Transverse colon (tissue), 4 donors: ENCODE results near the gene TMC6. TPM values are rescaled to one million over a fixed set of nuclear protein-coding genes. Genes with fewer than 3 reads are reported as not detected.

ENCODE experiments used
- DNase-seq: peaks from one replicate; pipeline ENCODE4 v3.0.0-alpha.2; 2019
- H3K27ac ChIP-seq, 4 donors: fragments of 200-600 bp; sonication (generic); 2 replicates each; pipeline ENCODE4 v1.5.1; 2016 to 2018; ENCODE audit warnings: inconsistent platforms in 4 of 4
- H3K27me3 ChIP-seq: fragments of 200-600 bp; sonication (generic); 2 replicates; pipeline ENCODE4 v1.5.1; 2017; ENCODE audit warnings: inconsistent platforms
- H3K36me3 ChIP-seq, 4 donors: fragments of 200-600 bp; sonication (generic); 2 replicates each; pipeline ENCODE4 v1.5.1; 2017 to 2019; ENCODE audit warnings: inconsistent platforms in 4 of 4
- H3K4me1 ChIP-seq, 4 donors: fragments of 200-600 bp; sonication (generic); 2 replicates each; pipeline ENCODE4 v1.5.1; 2017 to 2020; ENCODE audit warnings: inconsistent platforms in 4 of 4
- H3K4me3 ChIP-seq, 4 donors: fragments of 200-600 bp; sonication (generic); 1 replicate in 1 of 4; 2 replicates in 3 of 4; pipeline versions ENCODE4 v1.5.1 to v1.6.1; 2017 to 2019; ENCODE audit warnings: inconsistent platforms in 4 of 4
- H3K9me3 ChIP-seq, 2 donors: fragments of 200-600 bp; sonication (generic); 2 replicates each; pipeline ENCODE4 v1.5.1; 2017 to 2019; ENCODE audit warnings: inconsistent platforms in 2 of 2
- EP300 ChIP-seq: sonication (generic); formaldehyde crosslinking; IDR thresholded peaks from one replicate; pipeline ENCODE4 v1.6.1; 2017; ENCODE audit warnings: antibody characterized with exemption, low read depth
- POLR2A ChIP-seq: fragments of 450-650 bp; IDR thresholded peaks from one replicate; pipeline ENCODE4 v1.6.1; 2016; ENCODE audit warnings: antibody characterized with exemption, mild to moderate bottlenecking, moderate library complexity
- POLR2AphosphoS5 ChIP-seq, 3 donors: sonication (generic); formaldehyde crosslinking; IDR thresholded peaks; one replicate each; pipeline ENCODE4 v1.6.1; 2016; ENCODE audit warnings: antibody characterized with exemption in 3 of 3
- WGBS, 2 donors: methylation state at CpG; one replicate each; pipeline ENCODE4 v1.1.5; 2018; ENCODE audit warnings: low coverage in 1 of 2; 5-methylcytosine and 5-hydroxymethylcytosine counted together
- in situ Hi-C, 4 donors: fragments of 200-750 bp; cut with MboI; loops; one replicate each; pipeline versions ENCODE4 v1.15.0 to v1.15.1; 2017; ENCODE audit warnings: low sequenced_read_pairs in 3 of 4, low pct_ligation_motif_present in 1 of 4, low pct_unique_long_range_greater_than_20kb in 1 of 4
- intact Hi-C: fragments of 100-400 bp; cut with DNase I; formaldehyde crosslinking; loops from one replicate; pipeline ENCODE4 v1.15.1; 2023; ENCODE audit warnings: low total_unique reads
- total RNA-seq, 4 donors: library from RNA; depleted of rRNA; stranded (reverse); fragments of >200 nt; gene quantifications; one replicate each; pipeline ENCODE4 v1.1.0, GENCODE V29; 2016
- TF ChIP-seq, protein P1 (sequence below), 5 experiments: fragments of 200-600 bp in 3 of 5; fragments of 450-650 bp in 2 of 5; sonication (generic) in 3 of 5; IDR thresholded peaks; 1 replicate in 2 of 5; 2 replicates in 3 of 5; pipeline ENCODE4 v1.5.1; 2016 to 2017; ENCODE audit warnings: antibody characterized with exemption in 5 of 5, inconsistent platforms in 3 of 5, mild to moderate bottlenecking in 2 of 5, moderate library complexity in 1 of 5

Gene TMC6
- total RNA-seq, 4 donors from 2014 or later, result 39.7 to 181 (median 68.0) TPM

- peaks cover 0 to 41% (median 12%) of the 10 kb centered on the region in 4 donors for H3K36me3 ChIP-seq
- H3K27ac ChIP-seq, result no peak overlapping the region
- H3K4me3 ChIP-seq, result no peak overlapping the region
- H3K4me1 ChIP-seq, result no peaks in the 10 kb centered on the region
- TF ChIP-seq POLR2A, result no peak
- TF ChIP-seq POLR2AphosphoS5 (IDR thresholded peaks at IDR 0.05), result no peak
- TF ChIP-seq, protein P1, sequence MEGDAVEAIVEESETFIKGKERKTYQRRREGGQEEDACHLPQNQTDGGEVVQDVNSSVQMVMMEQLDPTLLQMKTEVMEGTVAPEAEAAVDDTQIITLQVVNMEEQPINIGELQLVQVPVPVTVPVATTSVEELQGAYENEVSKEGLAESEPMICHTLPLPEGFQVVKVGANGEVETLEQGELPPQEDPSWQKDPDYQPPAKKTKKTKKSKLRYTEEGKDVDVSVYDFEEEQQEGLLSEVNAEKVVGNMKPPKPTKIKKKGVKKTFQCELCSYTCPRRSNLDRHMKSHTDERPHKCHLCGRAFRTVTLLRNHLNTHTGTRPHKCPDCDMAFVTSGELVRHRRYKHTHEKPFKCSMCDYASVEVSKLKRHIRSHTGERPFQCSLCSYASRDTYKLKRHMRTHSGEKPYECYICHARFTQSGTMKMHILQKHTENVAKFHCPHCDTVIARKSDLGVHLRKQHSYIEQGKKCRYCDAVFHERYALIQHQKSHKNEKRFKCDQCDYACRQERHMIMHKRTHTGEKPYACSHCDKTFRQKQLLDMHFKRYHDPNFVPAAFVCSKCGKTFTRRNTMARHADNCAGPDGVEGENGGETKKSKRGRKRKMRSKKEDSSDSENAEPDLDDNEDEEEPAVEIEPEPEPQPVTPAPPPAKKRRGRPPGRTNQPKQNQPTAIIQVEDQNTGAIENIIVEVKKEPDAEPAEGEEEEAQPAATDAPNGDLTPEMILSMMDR (IDR thresholded peaks at IDR 0.05), result no peak
- TF ChIP-seq EP300, result no peak
- no peaks in the 10 kb centered on the region for H3K27me3 ChIP-seq
- H3K9me3 ChIP-seq, result no peaks in the 10 kb centered on the region
- intact Hi-C loops, result no loop called here
- in situ Hi-C loops, result loop anchor here in 1 of 4 donors (10.0 kb wide), 1 partner anchor 144 kb away; no protein-coding TSS in a partner anchor
- 60 to 72% methylated on average over 1 to 5 of the region's 5 CpGs for WGBS, 2 donors
- DNase-seq, result no peak
These were observed 27.4 kb downstream of the TMC6 start for GRCh38 chr17:78101112-78101511.

DNA sequence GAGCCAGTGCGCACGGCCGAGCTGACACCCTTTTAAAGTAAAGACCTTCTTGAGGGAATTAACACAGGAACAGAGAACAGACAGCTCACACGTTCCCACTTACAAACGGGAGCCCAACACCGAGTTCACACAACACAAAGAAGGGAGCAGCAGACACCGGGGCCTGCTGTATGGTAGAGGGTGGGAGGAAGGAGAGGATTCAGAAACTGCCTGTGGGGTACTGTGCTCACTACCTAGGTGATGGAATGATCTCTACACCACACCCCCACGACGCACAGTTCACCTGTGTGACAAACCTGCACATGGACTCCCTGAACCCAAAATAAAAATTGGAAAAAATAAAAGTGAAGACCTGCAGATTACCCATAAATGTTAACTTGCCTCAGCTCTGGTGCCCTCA lies 32.5 kb downstream of the TMC6 start:
- Histone ChIP-seq H3K4me3 (no peak overlapping the region), H3K9me3 (no peaks in the 10 kb centered on the region), H3K36me3 (peaks cover 0 to 51% (median 21%) of the 10 kb centered on the region in 4 donors), H3K27me3 (no peaks in the 10 kb centered on the region), H3K4me1 (no peaks in the 10 kb centered on the region), H3K27ac (no peak overlapping the region)
- WGBS, 2 donors, result 89 to 93% methylated on average over 3 to 9 of the region's 9 CpGs
- intact Hi-C loops, result no loop called here
- TF ChIP-seq, protein P1 (IDR thresholded peaks at IDR 0.05), result no peak
- TF ChIP-seq POLR2A (no peak), POLR2AphosphoS5 (IDR thresholded peaks at IDR 0.05) (no peak), EP300 (no peak)
- in situ Hi-C loops, result loop anchor here in 1 of 4 donors (25.0 kb wide), 1 partner anchor 341 kb away; no protein-coding TSS in a partner anchor
- no peak for DNase-seq

- peaks cover 0 to 47% (median 23%) of the 10 kb centered on the region in 4 donors for H3K36me3 ChIP-seq
- no peak overlapping the region for H3K27ac ChIP-seq
- no peak for DNase-seq
- H3K27me3 ChIP-seq, result no peaks in the 10 kb centered on the region
- H3K4me3 ChIP-seq, result no peak overlapping the region
- intact Hi-C loops (no loop called here), in situ Hi-C loops (loop anchor here in 1 of 4 donors (25.0 kb wide), 1 partner anchor 342 kb away; no protein-coding TSS in a partner anchor)
- TF ChIP-seq POLR2AphosphoS5 (IDR thresholded peaks at IDR 0.05), result no peak
- TF ChIP-seq, protein P1 (IDR thresholded peaks at IDR 0.05), result no peak
- TF ChIP-seq POLR2A, result no peak
- TF ChIP-seq EP300, result no peak
- 92% methylated on average over 6 of the region's 6 CpGs; no CpG with 5 or more reads in 1 of the 2 donors for WGBS, 2 donors
- H3K9me3 ChIP-seq, result no peaks in the 10 kb centered on the region
- no peaks in the 10 kb centered on the region for H3K4me1 ChIP-seq
These were observed 33.5 kb downstream of the TMC6 start for GRCh38 chr17:78095035-78095434.

DNA sequence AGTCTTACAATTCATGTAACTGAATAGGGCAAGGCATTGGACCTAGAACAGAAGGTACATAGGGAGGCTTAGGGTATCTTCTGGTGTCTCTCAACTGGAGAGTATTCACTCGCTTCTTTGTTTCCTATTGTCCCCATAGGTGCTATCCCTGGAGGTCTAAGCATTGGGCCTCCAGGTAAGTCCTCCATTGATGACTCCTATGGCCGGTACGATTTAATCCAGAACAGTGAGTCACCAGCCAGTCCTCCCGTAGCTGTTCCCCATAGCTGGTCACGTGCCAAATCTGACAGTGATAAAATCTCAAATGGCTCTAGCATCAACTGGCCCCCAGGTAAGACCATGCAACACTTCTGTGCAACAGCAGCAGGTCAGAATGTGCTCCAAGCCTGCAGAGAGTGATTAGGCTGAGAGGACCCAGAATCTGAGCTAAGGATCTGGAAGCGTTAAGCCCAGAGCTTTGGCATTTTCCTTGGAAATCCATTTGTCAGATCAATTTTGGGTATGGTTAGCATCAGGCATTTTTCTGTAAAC lies 35.7 kb downstream of the TMC6 start:
- H3K36me3 ChIP-seq, result peaks cover 0 to 37% (median 16%) of the 10 kb centered on the region in 4 donors
- in situ Hi-C loops, result loop anchor here in 1 of 4 donors (25.0 kb wide), 1 partner anchor 344 kb away; no protein-coding TSS in a partner anchor

More for the DNA sequence above, 35.7 kb downstream of the TMC6 start:
- H3K27ac ChIP-seq, result no peak overlapping the region
- no peak for DNase-seq
- 88 to 92% methylated on average over 4 to 6 of the region's 6 CpGs for WGBS, 2 donors
- TF ChIP-seq POLR2A, result no peak
- TF ChIP-seq, protein P1 (IDR thresholded peaks at IDR 0.05), result no peak
- no peaks in the 10 kb centered on the region for H3K9me3 ChIP-seq
- no peaks in the 10 kb centered on the region for H3K4me1 ChIP-seq
- no peak overlapping the region for H3K4me3 ChIP-seq
- intact Hi-C loops, result no loop called here
- no peaks in the 10 kb centered on the region for H3K27me3 ChIP-seq
